Measurements from ENCODE around the gene ASCL2. TPM values are rescaled to one million over a fixed set of nuclear protein-coding genes. Genes with fewer than 3 reads are reported as not detected.

ASCL2 gene
- total and polyA plus RNA-seq, 2 donors (not counting 3 experiments of a cell fraction or from before 2014, with no cell fraction given), result not detected

GRCh38 chr11:2266586-2267305, 3.6 kb downstream of the ASCL2 start:
- dilution Hi-C loops (cut with MboI; ENCODE audit: extremely low pct_ligation_motif_present, low sequenced_read_pairs), result no loop called here
- intact Hi-C loops (cut with micrococcal nuclease), result no loop called here
- TF ChIP-seq, protein P1, sequence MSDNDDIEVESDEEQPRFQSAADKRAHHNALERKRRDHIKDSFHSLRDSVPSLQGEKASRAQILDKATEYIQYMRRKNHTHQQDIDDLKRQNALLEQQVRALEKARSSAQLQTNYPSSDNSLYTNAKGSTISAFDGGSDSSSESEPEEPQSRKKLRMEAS (IDR thresholded peaks at IDR 0.05; ENCODE audit: insufficient read depth, insufficient read length), result no peak
- TF ChIP-seq FOS (IDR thresholded peaks at IDR 0.05; ENCODE audit: borderline replicate concordance, insufficient read depth, low read length) (no peak), EZH2 (IDR thresholded peaks at IDR 0.05; ENCODE audit: borderline replicate concordance, low read depth, low read length, severe bottlenecking) (no peak), POLR2A (IDR thresholded peaks at IDR 0.05; ENCODE audit: low read depth, low read length) (no peak), MYC (IDR thresholded peaks at IDR 0.05; ENCODE audit: low read depth, low read length) (no peak), JUN (IDR thresholded peaks at IDR 0.05; ENCODE audit: borderline replicate concordance, insufficient read depth, insufficient read length, low read depth) (no peak), GATA2 (IDR thresholded peaks at IDR 0.05; ENCODE audit: insufficient read depth, insufficient read length, low read depth, low read length) (no peak)
- TF ChIP-seq, protein P2, sequence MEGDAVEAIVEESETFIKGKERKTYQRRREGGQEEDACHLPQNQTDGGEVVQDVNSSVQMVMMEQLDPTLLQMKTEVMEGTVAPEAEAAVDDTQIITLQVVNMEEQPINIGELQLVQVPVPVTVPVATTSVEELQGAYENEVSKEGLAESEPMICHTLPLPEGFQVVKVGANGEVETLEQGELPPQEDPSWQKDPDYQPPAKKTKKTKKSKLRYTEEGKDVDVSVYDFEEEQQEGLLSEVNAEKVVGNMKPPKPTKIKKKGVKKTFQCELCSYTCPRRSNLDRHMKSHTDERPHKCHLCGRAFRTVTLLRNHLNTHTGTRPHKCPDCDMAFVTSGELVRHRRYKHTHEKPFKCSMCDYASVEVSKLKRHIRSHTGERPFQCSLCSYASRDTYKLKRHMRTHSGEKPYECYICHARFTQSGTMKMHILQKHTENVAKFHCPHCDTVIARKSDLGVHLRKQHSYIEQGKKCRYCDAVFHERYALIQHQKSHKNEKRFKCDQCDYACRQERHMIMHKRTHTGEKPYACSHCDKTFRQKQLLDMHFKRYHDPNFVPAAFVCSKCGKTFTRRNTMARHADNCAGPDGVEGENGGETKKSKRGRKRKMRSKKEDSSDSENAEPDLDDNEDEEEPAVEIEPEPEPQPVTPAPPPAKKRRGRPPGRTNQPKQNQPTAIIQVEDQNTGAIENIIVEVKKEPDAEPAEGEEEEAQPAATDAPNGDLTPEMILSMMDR (IDR thresholded peaks at IDR 0.05; ENCODE audit: extremely low read depth in 1 of 2, insufficient read depth in 1 of 2, low read depth in 1 of 2, low read length in 2 of 2), result no peak
- Histone ChIP-seq H3K4me3 (replicated peaks in 1 of 3; ENCODE audit: insufficient read depth in 1 of 3, low read depth in 1 of 3, low read length in 3 of 3) (no peak overlapping the region), H3K79me2 (ENCODE audit: control insufficient read depth, insufficient read depth, low read length) (no peaks in the 10 kb centered on the region), H2AFZ (ENCODE audit: low read depth, low read length) (no peak overlapping the region), H3K27me3 (ENCODE audit: control insufficient read depth in 2 of 2, insufficient read depth in 2 of 2, low read length in 2 of 2) (peaks cover 23 to 34% of the 10 kb centered on the region in 2 experiments), H3K9ac (replicated peaks; ENCODE audit: extremely low read depth, insufficient read depth, low read length) (no peak overlapping the region), H3K4me2 (ENCODE audit: insufficient read depth, low read length) (no peak overlapping the region), H3K4me1 (ENCODE audit: control insufficient read depth, extremely low read depth, insufficient read depth, low read length) (no peaks in the 10 kb centered on the region), H3K36me3 (ENCODE audit: control insufficient read depth in 2 of 2, extremely low read depth in 1 of 2, insufficient read depth in 2 of 2, low read length in 2 of 2) (no peaks in the 10 kb centered on the region), H3K27ac (ENCODE audit: insufficient read depth, low read depth, low read length) (no peak overlapping the region), H3K9me3 (replicated peaks; ENCODE audit: control insufficient read depth, insufficient read depth, low read length) (no peaks in the 10 kb centered on the region), H3K9me1 (replicated peaks; ENCODE audit: control insufficient read depth, extremely low read depth, insufficient read depth, low read length) (no peaks in the 10 kb centered on the region), H4K20me1 (replicated peaks; ENCODE audit: control insufficient read depth, extremely low read depth, insufficient read depth, low read length) (no peaks in the 10 kb centered on the region)
- CTCF ChIA-PET, result no interaction called here
- POLR2A ChIA-PET, result no interaction called here
- FAIRE-seq, result no peak
- BruUV-seq (replicated peaks), result no TSS peak
- DNase-seq (ENCODE audit: low read depth, low spot score), result no peak

Data from endothelial cell of umbilical vein (primary cell).